ENCODE measurements around the gene LHPP.
A peak's percentile ranks its signal among the peaks of the same experiment; 100 is the strongest.

The LHPP gene

DNA sequence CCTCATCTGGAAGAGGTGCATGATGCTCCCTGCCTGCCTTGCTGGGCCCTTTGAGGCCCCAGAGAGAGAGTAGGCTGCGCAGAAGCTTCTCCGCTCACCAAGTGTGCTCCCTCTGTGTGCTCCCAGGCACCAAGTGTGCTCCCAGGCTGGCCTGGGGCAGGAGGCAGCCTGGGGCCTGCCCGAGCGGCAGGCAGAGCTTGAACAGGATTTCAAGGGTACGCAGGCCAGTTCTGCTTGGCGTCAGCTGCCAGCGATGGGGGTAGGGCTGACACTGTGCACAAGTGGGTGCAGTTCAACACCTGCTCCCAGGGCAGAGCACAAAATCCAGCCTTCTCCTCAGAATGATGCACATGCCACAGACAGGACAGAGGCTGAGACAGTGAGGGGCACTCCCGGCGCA, 162.8 kb downstream of the LHPP start:
- Histone ChIP-seq H3K36me3 (ENCODE audit: control insufficient read depth, insufficient read depth, low read length) (peaks cover 8% of the 10 kb centered on the region), H3K4me3 (replicated peaks; ENCODE audit: low read depth, low read length) (no peak overlapping the region), H3K27me3 (replicated peaks; ENCODE audit: control insufficient read depth, insufficient read depth, low read length) (no peaks in the 10 kb centered on the region)
- TF ChIP-seq, protein P1, sequence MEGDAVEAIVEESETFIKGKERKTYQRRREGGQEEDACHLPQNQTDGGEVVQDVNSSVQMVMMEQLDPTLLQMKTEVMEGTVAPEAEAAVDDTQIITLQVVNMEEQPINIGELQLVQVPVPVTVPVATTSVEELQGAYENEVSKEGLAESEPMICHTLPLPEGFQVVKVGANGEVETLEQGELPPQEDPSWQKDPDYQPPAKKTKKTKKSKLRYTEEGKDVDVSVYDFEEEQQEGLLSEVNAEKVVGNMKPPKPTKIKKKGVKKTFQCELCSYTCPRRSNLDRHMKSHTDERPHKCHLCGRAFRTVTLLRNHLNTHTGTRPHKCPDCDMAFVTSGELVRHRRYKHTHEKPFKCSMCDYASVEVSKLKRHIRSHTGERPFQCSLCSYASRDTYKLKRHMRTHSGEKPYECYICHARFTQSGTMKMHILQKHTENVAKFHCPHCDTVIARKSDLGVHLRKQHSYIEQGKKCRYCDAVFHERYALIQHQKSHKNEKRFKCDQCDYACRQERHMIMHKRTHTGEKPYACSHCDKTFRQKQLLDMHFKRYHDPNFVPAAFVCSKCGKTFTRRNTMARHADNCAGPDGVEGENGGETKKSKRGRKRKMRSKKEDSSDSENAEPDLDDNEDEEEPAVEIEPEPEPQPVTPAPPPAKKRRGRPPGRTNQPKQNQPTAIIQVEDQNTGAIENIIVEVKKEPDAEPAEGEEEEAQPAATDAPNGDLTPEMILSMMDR (IDR thresholded peaks at IDR 0.05; ENCODE audit: insufficient read depth, low read length, poor library complexity, severe bottlenecking): no peak
- no peak for DNase-seq (ENCODE audit: extremely low read depth, insufficient read length)

DNA sequence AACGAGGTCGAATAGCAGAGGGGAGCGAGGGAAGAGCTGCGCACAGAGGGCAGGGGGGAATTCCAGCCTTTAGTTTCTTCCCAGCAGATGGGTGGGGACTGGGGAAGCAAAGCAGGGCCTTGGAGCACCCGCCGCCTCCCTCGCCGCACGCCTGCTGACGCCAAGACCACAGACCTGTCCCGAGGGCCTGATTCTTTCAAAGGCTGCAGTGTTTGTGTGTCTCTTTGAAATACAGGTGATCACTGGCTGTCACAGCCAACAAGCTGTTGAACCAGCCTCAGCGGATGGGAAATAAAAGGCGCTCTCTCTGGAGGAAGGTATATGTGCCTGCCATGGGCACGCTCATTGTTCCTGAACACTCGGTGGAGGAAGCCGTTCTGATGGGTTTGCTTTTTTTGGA, 163.3 kb downstream of the LHPP start:
- H3K27me3 ChIP-seq (replicated peaks; ENCODE audit: control insufficient read depth, insufficient read depth, low read length): no peaks in the 10 kb centered on the region
- no peak for DNase-seq (ENCODE audit: extremely low read depth, insufficient read length)
- TF ChIP-seq, protein P1 (IDR thresholded peaks at IDR 0.05; ENCODE audit: insufficient read depth, low read length, poor library complexity, severe bottlenecking): no peak
- H3K36me3 ChIP-seq (ENCODE audit: control insufficient read depth, insufficient read depth, low read length): peaks cover 8% of the 10 kb centered on the region
- no peak overlapping the region for H3K4me3 ChIP-seq (replicated peaks; ENCODE audit: low read depth, low read length)

DNA sequence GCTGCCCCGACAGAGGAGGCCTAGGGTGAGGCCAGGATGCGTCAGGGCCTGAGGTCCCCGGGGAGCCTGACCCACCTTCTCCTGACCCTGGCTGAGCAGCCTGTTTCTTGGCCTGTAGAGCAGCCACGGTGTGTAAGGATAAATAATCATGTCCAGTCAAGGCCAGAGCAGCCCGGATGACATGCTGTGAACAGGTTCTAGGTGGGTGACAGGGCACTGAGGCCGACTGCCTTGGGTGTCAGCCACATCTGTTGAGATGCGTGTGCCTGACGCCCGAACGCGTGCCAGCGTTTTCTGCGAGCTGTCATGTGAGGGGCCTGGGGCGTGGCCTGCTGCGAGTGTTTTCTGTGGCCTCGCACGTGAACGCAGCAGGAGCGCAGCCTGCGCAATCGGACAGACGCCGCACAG, 164.2 kb downstream of the LHPP start:
- TF ChIP-seq, protein P1 (IDR thresholded peaks at IDR 0.05; ENCODE audit: insufficient read depth, low read length, poor library complexity, severe bottlenecking): no peak
- Histone ChIP-seq H3K36me3 (ENCODE audit: control insufficient read depth, insufficient read depth, low read length) (peaks cover 8% of the 10 kb centered on the region), H3K27me3 (replicated peaks; ENCODE audit: control insufficient read depth, insufficient read depth, low read length) (no peaks in the 10 kb centered on the region), H3K4me3 (replicated peaks; ENCODE audit: low read depth, low read length) (no peak overlapping the region)
- DNase-seq (ENCODE audit: extremely low read depth, insufficient read length): no peak

DNA sequence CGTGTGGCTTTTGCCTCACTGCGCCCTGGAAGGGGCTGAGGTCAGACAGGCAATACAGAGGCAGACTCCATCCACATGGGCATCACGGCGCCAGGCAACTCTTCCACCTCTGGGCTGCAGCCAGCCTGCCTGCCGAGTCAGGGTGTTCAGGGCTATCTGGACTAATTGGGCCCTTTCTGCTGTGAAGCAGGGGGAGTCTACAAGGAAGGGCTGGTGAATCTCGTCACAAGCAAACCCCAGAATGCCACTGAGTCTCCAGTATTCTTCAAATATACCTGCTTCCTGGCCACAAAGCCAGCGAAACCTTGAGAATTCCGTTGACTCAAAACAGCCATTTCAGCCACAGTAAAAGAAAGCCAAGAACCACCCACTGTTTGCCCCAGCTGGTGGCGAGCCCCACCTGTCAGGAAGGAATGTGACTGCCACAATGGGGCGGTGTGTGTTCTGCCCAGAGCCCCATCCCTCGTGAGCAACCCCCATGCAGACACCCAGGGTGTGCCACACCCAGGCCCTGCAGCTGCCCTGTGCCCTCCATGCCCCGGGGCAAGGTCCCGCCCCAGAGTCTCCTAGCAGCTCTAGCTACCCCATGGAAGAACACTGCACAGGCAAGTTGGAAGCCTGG, 165.2 kb downstream of the LHPP start:
- peak; percentile 44 for DNase-seq (ENCODE audit: extremely low read depth, insufficient read length)
- Histone ChIP-seq H3K36me3 (ENCODE audit: control insufficient read depth, insufficient read depth, low read length) (peaks cover 8% of the 10 kb centered on the region), H3K27me3 (replicated peaks; ENCODE audit: control insufficient read depth, insufficient read depth, low read length) (no peaks in the 10 kb centered on the region), H3K4me3 (replicated peaks; ENCODE audit: low read depth, low read length) (no peak overlapping the region)
- TF ChIP-seq, protein P1 (IDR thresholded peaks at IDR 0.05; ENCODE audit: insufficient read depth, low read length, poor library complexity, severe bottlenecking): peak; percentile 27

DNA sequence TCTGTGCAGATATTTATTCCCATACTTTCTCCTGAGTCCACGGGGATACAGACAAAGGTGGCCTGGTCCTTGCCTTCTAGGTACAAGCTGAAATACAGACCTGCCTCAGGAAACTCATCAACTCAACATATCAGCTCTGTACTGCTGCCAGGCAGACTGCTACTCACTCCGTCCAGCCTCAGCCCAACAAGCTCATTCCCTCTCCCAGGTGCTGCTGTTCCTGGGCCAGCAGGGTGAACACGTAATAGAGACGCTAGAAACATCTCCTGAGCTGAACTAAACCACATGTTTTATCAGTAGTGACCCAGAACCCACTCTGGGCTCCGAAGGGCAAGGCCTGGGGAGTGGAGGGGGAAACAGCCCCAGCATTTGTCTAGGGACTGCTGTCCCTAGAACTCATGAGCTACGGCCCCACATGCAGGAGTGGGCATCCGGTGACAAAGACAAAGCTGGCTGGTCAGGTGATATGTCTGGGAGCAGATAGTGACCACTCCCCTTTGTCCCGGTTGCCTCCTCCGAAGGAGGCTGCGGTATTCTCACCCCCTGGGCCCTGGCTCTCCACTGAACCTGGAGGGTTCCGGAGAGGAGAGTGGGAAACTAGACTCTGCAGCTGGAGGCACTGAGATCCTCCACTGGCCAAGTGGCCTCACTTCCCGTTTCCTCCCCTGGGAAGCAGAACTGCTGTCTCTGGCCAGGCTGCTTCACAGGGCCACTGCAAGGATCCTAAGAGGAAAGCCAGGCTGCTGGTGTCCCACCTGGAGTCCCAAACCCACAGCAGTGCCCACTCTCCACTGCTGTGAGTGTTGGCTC, 166.4 kb downstream of the LHPP start:
- TF ChIP-seq, protein P1 (IDR thresholded peaks at IDR 0.05; ENCODE audit: insufficient read depth, low read length, poor library complexity, severe bottlenecking): no peak
- Histone ChIP-seq H3K4me3 (replicated peaks; ENCODE audit: low read depth, low read length) (no peak overlapping the region), H3K27me3 (replicated peaks; ENCODE audit: control insufficient read depth, insufficient read depth, low read length) (no peaks in the 10 kb centered on the region), H3K36me3 (ENCODE audit: control insufficient read depth, insufficient read depth, low read length) (peaks cover 3% of the 10 kb centered on the region)
- no peak for DNase-seq (ENCODE audit: extremely low read depth, insufficient read length)
